Measurements from ENCODE around the gene FUT8.

Gene FUT8

DNA sequence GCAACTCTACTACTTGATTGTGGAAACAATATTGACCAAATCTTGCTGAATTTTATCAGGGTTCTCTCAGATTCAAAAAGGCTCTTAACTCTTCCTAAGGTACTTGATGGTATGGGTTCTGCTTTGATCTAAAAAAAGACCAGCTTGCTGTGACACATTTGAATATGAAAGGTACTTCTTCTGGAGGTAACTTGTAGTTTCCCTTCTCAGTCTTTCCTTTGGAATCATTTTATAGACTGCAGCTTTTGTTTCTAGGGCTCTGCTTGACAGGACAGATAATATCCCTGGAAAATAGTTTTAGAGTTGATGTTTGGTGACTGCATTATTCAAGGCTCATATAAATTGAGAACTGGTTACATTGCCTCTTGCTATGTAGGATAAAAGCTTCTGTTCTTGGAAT is 251.9 kb downstream of the FUT8 start:
- no peaks in the 10 kb centered on the region for H3K79me1 ChIP-seq (ENCODE audit: low read depth, low read length)

DNA sequence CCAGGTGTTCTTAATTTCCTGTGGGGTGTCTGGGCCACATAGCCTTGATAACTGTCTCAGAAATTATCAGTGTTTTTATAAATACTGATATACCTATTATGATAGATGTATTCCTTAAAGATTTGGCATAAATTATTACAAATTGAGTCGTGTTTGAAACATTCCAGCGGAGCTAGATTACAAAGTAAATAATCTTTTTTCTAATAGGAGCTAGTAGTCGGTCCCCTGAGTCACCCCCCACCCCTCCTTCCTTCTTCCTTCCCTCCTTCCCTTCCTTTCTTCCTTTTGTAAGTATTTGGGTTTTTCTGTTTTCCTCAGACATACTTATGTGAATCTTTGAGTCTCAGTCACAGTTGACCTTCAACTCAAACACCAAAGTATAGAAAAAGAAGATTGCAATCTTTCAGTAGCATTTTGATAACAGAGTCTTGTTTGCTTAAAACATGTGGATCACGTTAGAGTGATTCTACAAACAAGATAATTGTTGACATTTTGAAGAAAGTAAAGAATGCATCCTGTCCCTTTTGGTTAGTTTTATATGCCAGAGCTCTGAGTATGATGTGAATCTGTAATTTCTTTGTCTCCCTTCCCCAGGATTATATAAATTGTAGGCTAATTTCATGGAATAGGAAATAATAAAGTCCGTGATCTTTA is 264.0 kb downstream of the FUT8 start:
- Histone ChIP-seq H2BK120ac (ENCODE audit: low read depth, low read length) (no peak overlapping the region), H3K9me3 (replicated peaks in 1 of 2; ENCODE audit: control insufficient read depth in 2 of 2, insufficient read depth in 1 of 2, low read depth in 1 of 2, low read length in 2 of 2) (no peaks in the 10 kb centered on the region), H3K4me1 (ENCODE audit: control insufficient read depth in 2 of 2, insufficient read depth in 1 of 2, low read depth in 1 of 2, low read length in 2 of 2) (no peaks in the 10 kb centered on the region), H2BK12ac (ENCODE audit: low read length) (no peak overlapping the region), H2BK15ac (ENCODE audit: low read length) (no peak overlapping the region), H3K36me3 (replicated peaks in 1 of 2; ENCODE audit: control insufficient read depth in 2 of 2, insufficient read depth in 2 of 2, low read length in 2 of 2) (no peaks in the 10 kb centered on the region), H3K4me2 (ENCODE audit: insufficient read depth, low read length, poor library complexity, severe bottlenecking) (no peak overlapping the region), H3K4ac (ENCODE audit: low read length) (no peak overlapping the region), H3K79me1 (ENCODE audit: low read depth, low read length) (no peaks in the 10 kb centered on the region), H4K8ac (ENCODE audit: low read depth, low read length) (no peak overlapping the region), H3K18ac (ENCODE audit: low read length) (no peak overlapping the region), H3K4me3 (ENCODE audit: low read length in 2 of 2) (no peak overlapping the region), H3K9ac (ENCODE audit: low read depth, low read length, poor library complexity) (no peak overlapping the region), H3K23ac (ENCODE audit: low read depth, low read length, poor library complexity) (no peak overlapping the region), H2AFZ (ENCODE audit: low read length) (no peak overlapping the region), H3K27ac (replicated peaks; ENCODE audit: low read length) (no peak overlapping the region), H3K27me3 (ENCODE audit: control insufficient read depth in 3 of 3, insufficient read depth in 3 of 3, low read depth in 1 of 3, low read length in 3 of 3) (no peaks in the 10 kb centered on the region), H2BK5ac (ENCODE audit: low read length) (no peak overlapping the region), H4K91ac (ENCODE audit: low read depth, low read length, poor library complexity) (no peak overlapping the region), H3K14ac (ENCODE audit: low read length) (no peak overlapping the region), H2AK5ac (ENCODE audit: low read depth, low read length) (no peak overlapping the region)
- no CpG with 5 or more reads among the region's 5 CpGs for WGBS, 2 donors (ENCODE audit: extremely low coverage in 2 of 2, insufficient read length in 2 of 2, insufficient replicate concordance in 1 of 2)
- DNase-seq (ENCODE audit: low spot score), result no peak

More for the DNA sequence above, 251.9 kb downstream of the FUT8 start:
- peaks cover 0 to 3% of the 10 kb centered on the region in 2 donors for H3K4me1 ChIP-seq (ENCODE audit: control insufficient read depth in 2 of 2, insufficient read depth in 1 of 2, low read depth in 1 of 2, low read length in 2 of 2)
- no peak overlapping the region for H3K18ac ChIP-seq (ENCODE audit: low read length)
- no peak overlapping the region for H2BK5ac ChIP-seq (ENCODE audit: low read length)
- no peak overlapping the region for H3K23ac ChIP-seq (ENCODE audit: low read depth, low read length, poor library complexity)
- no peak overlapping the region for H3K14ac ChIP-seq (ENCODE audit: low read length)
- H2BK15ac ChIP-seq (ENCODE audit: low read length), result no peak overlapping the region
- no peak overlapping the region for H3K4ac ChIP-seq (ENCODE audit: low read length)
- no peak overlapping the region for H2BK120ac ChIP-seq (ENCODE audit: low read depth, low read length)
- no peak overlapping the region for H2AFZ ChIP-seq (ENCODE audit: low read length)
- no peak overlapping the region for H3K4me2 ChIP-seq (ENCODE audit: insufficient read depth, low read length, poor library complexity, severe bottlenecking)
- peaks cover 0 to 2% of the 10 kb centered on the region in 2 donors for H3K9me3 ChIP-seq (replicated peaks in 1 of 2; ENCODE audit: control insufficient read depth in 2 of 2, insufficient read depth in 1 of 2, low read depth in 1 of 2, low read length in 2 of 2)
- no peak for DNase-seq (ENCODE audit: low spot score)
- peaks cover 0 to 2% of the 10 kb centered on the region in 2 donors for H3K36me3 ChIP-seq (replicated peaks in 1 of 2; ENCODE audit: control insufficient read depth in 2 of 2, insufficient read depth in 2 of 2, low read length in 2 of 2)
- H3K27ac ChIP-seq (replicated peaks; ENCODE audit: low read length), result no peak overlapping the region
- H4K8ac ChIP-seq (ENCODE audit: low read depth, low read length), result no peak overlapping the region
- no peak overlapping the region for H3K9ac ChIP-seq (ENCODE audit: low read depth, low read length, poor library complexity)
- H4K91ac ChIP-seq (ENCODE audit: low read depth, low read length, poor library complexity), result no peak overlapping the region
- no peak overlapping the region for H2BK12ac ChIP-seq (ENCODE audit: low read length)
- no peak overlapping the region for H3K4me3 ChIP-seq (ENCODE audit: low read length in 2 of 2)
- H2AK5ac ChIP-seq (ENCODE audit: low read depth, low read length), result no peak overlapping the region
- no peaks in the 10 kb centered on the region for H3K27me3 ChIP-seq (ENCODE audit: control insufficient read depth in 3 of 3, insufficient read depth in 3 of 3, low read depth in 1 of 3, low read length in 3 of 3)

DNA sequence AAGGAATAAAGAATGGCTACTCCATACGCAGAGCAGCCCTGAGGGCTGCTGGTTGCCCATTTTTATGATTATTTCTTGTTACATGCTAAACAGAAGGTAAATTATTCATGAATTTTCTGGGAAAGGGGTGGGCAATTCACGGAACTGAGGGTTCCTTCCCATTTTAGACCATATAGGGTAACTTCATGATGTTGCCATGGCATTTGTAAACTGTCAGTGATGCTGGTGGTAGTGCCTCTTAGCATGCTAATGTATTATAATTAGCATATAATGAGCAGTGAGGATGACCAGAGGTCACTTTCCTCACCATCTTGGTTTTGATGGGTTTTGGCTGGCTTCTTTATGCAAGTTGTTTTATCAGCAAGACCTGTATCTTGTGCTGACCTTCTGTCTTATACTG is 273.0 kb downstream of the FUT8 start:
- H3K9ac ChIP-seq (ENCODE audit: low read depth, low read length, poor library complexity), result no peak overlapping the region
- no peak for DNase-seq (ENCODE audit: low spot score)
- H3K4ac ChIP-seq (ENCODE audit: low read length), result no peak overlapping the region
- no peak overlapping the region for H3K14ac ChIP-seq (ENCODE audit: low read length)
- no peak overlapping the region for H3K23ac ChIP-seq (ENCODE audit: low read depth, low read length, poor library complexity)
- no CpG with 5 or more reads among the region's 2 CpGs for WGBS, 2 donors (ENCODE audit: extremely low coverage in 2 of 2, insufficient read length in 2 of 2, insufficient replicate concordance in 1 of 2)
- H3K9me3 ChIP-seq (replicated peaks in 1 of 2; ENCODE audit: control insufficient read depth in 2 of 2, insufficient read depth in 1 of 2, low read depth in 1 of 2, low read length in 2 of 2), result no peaks in the 10 kb centered on the region
- no peak overlapping the region for H3K4me2 ChIP-seq (ENCODE audit: insufficient read depth, low read length, poor library complexity, severe bottlenecking)
- no peak overlapping the region for H3K4me3 ChIP-seq (ENCODE audit: low read length in 2 of 2)
- H4K91ac ChIP-seq (ENCODE audit: low read depth, low read length, poor library complexity), result no peak overlapping the region
- H3K79me1 ChIP-seq (ENCODE audit: low read depth, low read length), result no peaks in the 10 kb centered on the region
- no peak overlapping the region for H3K27ac ChIP-seq (replicated peaks; ENCODE audit: low read length)
- H3K27me3 ChIP-seq (ENCODE audit: control insufficient read depth in 3 of 3, insufficient read depth in 3 of 3, low read depth in 1 of 3, low read length in 3 of 3), result no peaks in the 10 kb centered on the region
- H2BK120ac ChIP-seq (ENCODE audit: low read depth, low read length), result no peak overlapping the region
- no peak overlapping the region for H2BK15ac ChIP-seq (ENCODE audit: low read length)
- H3K18ac ChIP-seq (ENCODE audit: low read length), result no peak overlapping the region
- no peaks in the 10 kb centered on the region for H3K36me3 ChIP-seq (replicated peaks in 1 of 2; ENCODE audit: control insufficient read depth in 2 of 2, insufficient read depth in 2 of 2, low read length in 2 of 2)
- no peak overlapping the region for H4K8ac ChIP-seq (ENCODE audit: low read depth, low read length)
- no peak overlapping the region for H2BK12ac ChIP-seq (ENCODE audit: low read length)
- no peak overlapping the region for H2AK5ac ChIP-seq (ENCODE audit: low read depth, low read length)
- H2BK5ac ChIP-seq (ENCODE audit: low read length), result no peak overlapping the region
- peaks cover 0 to 2% of the 10 kb centered on the region in 2 donors for H3K4me1 ChIP-seq (ENCODE audit: control insufficient read depth in 2 of 2, insufficient read depth in 1 of 2, low read depth in 1 of 2, low read length in 2 of 2)
- no peak overlapping the region for H2AFZ ChIP-seq (ENCODE audit: low read length)

DNA sequence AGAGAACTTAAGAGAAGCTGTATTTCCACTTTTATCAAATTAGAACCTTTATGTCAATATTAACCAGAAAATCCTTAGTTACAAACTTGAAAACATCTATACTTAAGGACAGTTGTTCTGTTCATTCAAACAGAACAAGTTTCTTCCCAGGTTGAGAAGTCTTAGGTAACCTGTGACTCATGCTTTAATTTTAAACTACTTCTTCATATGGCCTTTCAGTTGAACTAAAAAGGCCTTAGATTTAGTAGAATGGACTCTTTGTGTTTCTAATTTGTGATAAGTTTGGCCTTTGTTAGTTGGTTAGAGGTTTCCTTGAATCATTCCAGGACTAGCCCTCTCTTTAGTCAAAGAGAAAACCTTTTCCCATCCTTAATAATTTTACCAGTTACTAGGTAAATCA is 274.2 kb downstream of the FUT8 start:
- no peak overlapping the region for H2BK5ac ChIP-seq (ENCODE audit: low read length)
- H3K36me3 ChIP-seq (replicated peaks in 1 of 2; ENCODE audit: control insufficient read depth in 2 of 2, insufficient read depth in 2 of 2, low read length in 2 of 2), result no peaks in the 10 kb centered on the region
- H3K9ac ChIP-seq (ENCODE audit: low read depth, low read length, poor library complexity), result no peak overlapping the region
- H3K23ac ChIP-seq (ENCODE audit: low read depth, low read length, poor library complexity), result no peak overlapping the region
- no peak overlapping the region for H4K91ac ChIP-seq (ENCODE audit: low read depth, low read length, poor library complexity)
- no peak overlapping the region for H2AFZ ChIP-seq (ENCODE audit: low read length)
- H3K79me1 ChIP-seq (ENCODE audit: low read depth, low read length), result no peaks in the 10 kb centered on the region
- H3K4me1 ChIP-seq (ENCODE audit: control insufficient read depth in 2 of 2, insufficient read depth in 1 of 2, low read depth in 1 of 2, low read length in 2 of 2), result peaks cover 0 to 2% of the 10 kb centered on the region in 2 donors
- no peak overlapping the region for H2BK12ac ChIP-seq (ENCODE audit: low read length)
- no peaks in the 10 kb centered on the region for H3K27me3 ChIP-seq (ENCODE audit: control insufficient read depth in 3 of 3, insufficient read depth in 3 of 3, low read depth in 1 of 3, low read length in 3 of 3)
- H2AK5ac ChIP-seq (ENCODE audit: low read depth, low read length), result no peak overlapping the region
- no peak overlapping the region for H3K4me2 ChIP-seq (ENCODE audit: insufficient read depth, low read length, poor library complexity, severe bottlenecking)
- H2BK120ac ChIP-seq (ENCODE audit: low read depth, low read length), result no peak overlapping the region
- H3K4me3 ChIP-seq (ENCODE audit: low read length in 2 of 2), result no peak overlapping the region
- no peak overlapping the region for H4K8ac ChIP-seq (ENCODE audit: low read depth, low read length)
- H3K14ac ChIP-seq (ENCODE audit: low read length), result no peak overlapping the region
- no peak overlapping the region for H3K4ac ChIP-seq (ENCODE audit: low read length)
- H3K18ac ChIP-seq (ENCODE audit: low read length), result no peak overlapping the region
- DNase-seq (ENCODE audit: low spot score), result no peak
- H3K27ac ChIP-seq (replicated peaks; ENCODE audit: low read length), result no peak overlapping the region
- no peak overlapping the region for H2BK15ac ChIP-seq (ENCODE audit: low read length)
- H3K9me3 ChIP-seq (replicated peaks in 1 of 2; ENCODE audit: control insufficient read depth in 2 of 2, insufficient read depth in 1 of 2, low read depth in 1 of 2, low read length in 2 of 2), result no peaks in the 10 kb centered on the region

All from neuronal stem cell (in vitro differentiated cells).